Gastrocnemius medialis (tissue), 4 donors: ENCODE data around the gene PDRG1.

Source experiments
- POLR2A ChIP-seq, 2 donors: fragments of 450-650 bp; IDR thresholded peaks; one replicate each; pipeline ENCODE4 v1.6.1; 2017; ENCODE audit warnings: antibody characterized with exemption in 2 of 2, mild to moderate bottlenecking in 2 of 2, moderate library complexity in 2 of 2
- TF ChIP-seq, protein P1 (sequence below), 5 experiments: fragments of 450-650 bp in 3 of 5; fragments of 200-600 bp in 2 of 5; sonication (generic) in 2 of 5; IDR thresholded peaks in 4 of 5; conservative IDR thresholded peaks in 1 of 5; 1 replicate in 4 of 5; 2 replicates in 1 of 5; pipeline ENCODE4 v1.5.1; 2016 to 2019; ENCODE audit warnings: antibody characterized with exemption in 5 of 5, mild to moderate bottlenecking in 3 of 5, moderate library complexity in 3 of 5

DNA sequence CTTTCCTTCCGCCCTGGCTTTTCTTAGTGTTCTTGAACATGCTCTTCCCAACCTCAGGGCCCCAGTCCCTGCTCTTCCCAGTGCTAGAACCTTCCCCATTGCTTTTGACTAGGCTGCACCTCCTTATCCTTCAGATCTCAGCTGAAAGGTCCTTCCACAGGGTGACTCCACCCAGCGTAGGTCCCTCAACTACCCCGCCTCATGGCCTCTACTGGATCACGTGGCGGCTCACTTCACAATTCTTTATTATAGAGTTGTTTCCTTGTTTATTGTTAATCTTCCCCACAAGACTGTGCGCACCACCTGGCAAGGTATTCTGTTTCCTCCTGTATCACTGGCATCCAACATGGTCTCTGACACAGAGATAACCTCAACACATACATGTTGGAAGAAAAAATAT is 50.2 kb downstream of the PDRG1 start:
- TF ChIP-seq POLR2A (IDR thresholded peaks at IDR 0.05) = no peak
- TF ChIP-seq, protein P1, sequence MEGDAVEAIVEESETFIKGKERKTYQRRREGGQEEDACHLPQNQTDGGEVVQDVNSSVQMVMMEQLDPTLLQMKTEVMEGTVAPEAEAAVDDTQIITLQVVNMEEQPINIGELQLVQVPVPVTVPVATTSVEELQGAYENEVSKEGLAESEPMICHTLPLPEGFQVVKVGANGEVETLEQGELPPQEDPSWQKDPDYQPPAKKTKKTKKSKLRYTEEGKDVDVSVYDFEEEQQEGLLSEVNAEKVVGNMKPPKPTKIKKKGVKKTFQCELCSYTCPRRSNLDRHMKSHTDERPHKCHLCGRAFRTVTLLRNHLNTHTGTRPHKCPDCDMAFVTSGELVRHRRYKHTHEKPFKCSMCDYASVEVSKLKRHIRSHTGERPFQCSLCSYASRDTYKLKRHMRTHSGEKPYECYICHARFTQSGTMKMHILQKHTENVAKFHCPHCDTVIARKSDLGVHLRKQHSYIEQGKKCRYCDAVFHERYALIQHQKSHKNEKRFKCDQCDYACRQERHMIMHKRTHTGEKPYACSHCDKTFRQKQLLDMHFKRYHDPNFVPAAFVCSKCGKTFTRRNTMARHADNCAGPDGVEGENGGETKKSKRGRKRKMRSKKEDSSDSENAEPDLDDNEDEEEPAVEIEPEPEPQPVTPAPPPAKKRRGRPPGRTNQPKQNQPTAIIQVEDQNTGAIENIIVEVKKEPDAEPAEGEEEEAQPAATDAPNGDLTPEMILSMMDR (IDR thresholded peaks at IDR 0.05 in 4 of 5, conservative IDR thresholded peaks at IDR 0.05 in 1 of 5) = no peak
